Esophagus muscularis mucosa (tissue), 4 donors: ENCODE results near the gene MAMDC4. TPM values are rescaled to one million over a fixed set of nuclear protein-coding genes. Genes with fewer than 3 reads are reported as not detected.
"Not testable (repeated sequence)": the region's sequence is repeated elsewhere in the genome, so short reads cannot be mapped to it uniquely, and the experiment has no call there.

Experiments
- DNase-seq: peaks from one replicate; pipeline ENCODE4 v3.0.0-alpha.2; 2017; ENCODE audit errors: extremely low spot score
- H3K27ac ChIP-seq, 4 donors: fragments of 200-600 bp; sonication (generic); replicated peaks in 1 of 4; 1 replicate in 3 of 4; 2 replicates in 1 of 4; pipeline ENCODE4 v1.5.1; 2016 to 2019; ENCODE audit warnings: mild to moderate bottlenecking in 1 of 4
- H3K27me3 ChIP-seq, 4 donors: fragments of 200-600 bp; sonication (generic); one replicate each; pipeline versions ENCODE4 v1.5.1 to v1.6.0; 2016 to 2019
- H3K36me3 ChIP-seq, 4 donors: fragments of 200-600 bp; sonication (generic); one replicate each; pipeline ENCODE4 v1.5.1; 2016 to 2019
- H3K4me1 ChIP-seq, 4 donors: fragments of 200-600 bp; sonication (generic); one replicate each; pipeline ENCODE4 v1.5.1; 2016 to 2019
- H3K4me3 ChIP-seq, 4 donors: fragments of 200-600 bp; sonication (generic); 1 replicate in 2 of 4; 2 replicates in 2 of 4; pipeline ENCODE4 v1.5.1; 2016 to 2019; ENCODE audit warnings: mild to moderate bottlenecking in 4 of 4, moderate library complexity in 1 of 4
- H3K9me3 ChIP-seq, 4 donors: fragments of 200-600 bp; sonication (generic); 1 replicate in 3 of 4; 2 replicates in 1 of 4; pipeline ENCODE4 v1.5.1; 2016 to 2019
- EP300 ChIP-seq: sonication (generic); formaldehyde crosslinking; IDR thresholded peaks from one replicate; pipeline ENCODE4 v1.6.1; 2017; ENCODE audit warnings: antibody characterized with exemption
- POLR2A ChIP-seq: fragments of 450-650 bp; IDR thresholded peaks from one replicate; pipeline ENCODE4 v1.6.1; 2017; ENCODE audit warnings: antibody characterized with exemption, moderate library complexity, mild to moderate bottlenecking, low read depth
- POLR2AphosphoS5 ChIP-seq, 2 donors: sonication (generic); formaldehyde crosslinking; IDR thresholded peaks; one replicate each; pipeline ENCODE4 v1.6.1; 2017; ENCODE audit warnings: antibody characterized with exemption in 2 of 2
- WGBS: methylation state at CpG from one replicate; pipeline ENCODE4 v1.1.5; 2018; 5-methylcytosine and 5-hydroxymethylcytosine counted together
- intact Hi-C: fragments of 100-400 bp; cut with DNase I; formaldehyde crosslinking; loops from one replicate; pipeline ENCODE4 v1.15.1; 2023
- total RNA-seq, 4 donors: library from RNA; depleted of rRNA; stranded (reverse); fragments of >200 nt; gene quantifications; one replicate each; pipeline versions ENCODE4 v1.1.0 to v1.2.1, GENCODE V29; 2016
- TF ChIP-seq, protein P1 (sequence below), 3 experiments: fragments of 200-600 bp in 2 of 3; fragments of 450-650 bp in 1 of 3; sonication (generic) in 2 of 3; IDR thresholded peaks; one replicate each; pipeline ENCODE4 v1.5.1; 2017 to 2019; ENCODE audit warnings: antibody characterized with exemption in 3 of 3, mild to moderate bottlenecking in 2 of 3, moderate library complexity in 1 of 3

The MAMDC4 gene
- total RNA-seq, 4 donors from 2014 or later = 1.7 to 4.7 (median 2.1) TPM

DNA sequence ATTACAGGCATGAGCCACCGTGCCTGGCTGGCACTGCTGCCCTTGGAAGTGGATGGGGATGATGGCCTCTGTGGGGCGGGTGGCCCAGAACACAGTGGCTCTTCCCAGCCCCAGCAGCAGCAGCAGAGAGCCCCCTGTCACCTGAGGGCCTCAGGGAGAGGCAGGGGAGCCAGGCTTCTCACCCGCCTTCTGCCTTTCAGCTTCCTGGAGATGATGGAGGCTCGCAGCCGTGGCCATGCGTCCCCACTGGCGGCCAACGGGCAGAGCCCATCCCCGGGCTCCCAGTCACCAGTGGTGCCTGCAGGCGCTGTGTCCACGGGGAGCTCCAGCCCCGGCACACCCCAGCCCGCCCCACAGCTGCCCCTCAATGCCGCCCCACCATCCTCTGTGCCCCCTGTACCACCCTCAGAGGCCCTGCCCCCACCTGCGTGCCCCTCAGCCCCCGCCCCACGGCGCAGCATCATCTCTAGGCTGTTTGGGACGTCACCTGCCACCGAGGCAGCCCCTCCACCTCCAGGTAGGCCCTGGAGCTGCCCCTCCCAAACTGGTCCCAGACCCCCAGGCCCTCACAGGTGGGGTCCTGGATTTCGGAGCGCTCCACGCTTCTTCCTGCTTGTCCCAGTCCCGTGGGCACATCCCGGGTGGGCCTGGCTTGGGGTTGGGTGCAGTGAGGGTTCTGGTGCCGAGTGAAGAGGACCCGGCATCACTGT lies 14.8 kb upstream of the MAMDC4 start:
- Histone ChIP-seq H3K4me1 (peaks cover 12 to 21% (median 19%) of the 10 kb centered on the region in 4 donors), H3K27ac (no peak overlapping the region), H3K36me3 (peaks cover 14 to 83% (median 67%) of the 10 kb centered on the region in 4 donors), H3K27me3 (no peaks in the 10 kb centered on the region), H3K4me3 (no peak overlapping the region), H3K9me3 (no peaks in the 10 kb centered on the region)
- WGBS = 91% methylated on average over 20 of the region's 27 CpGs
- TF ChIP-seq EP300 (no peak), POLR2A (no peak)
- TF ChIP-seq, protein P1, sequence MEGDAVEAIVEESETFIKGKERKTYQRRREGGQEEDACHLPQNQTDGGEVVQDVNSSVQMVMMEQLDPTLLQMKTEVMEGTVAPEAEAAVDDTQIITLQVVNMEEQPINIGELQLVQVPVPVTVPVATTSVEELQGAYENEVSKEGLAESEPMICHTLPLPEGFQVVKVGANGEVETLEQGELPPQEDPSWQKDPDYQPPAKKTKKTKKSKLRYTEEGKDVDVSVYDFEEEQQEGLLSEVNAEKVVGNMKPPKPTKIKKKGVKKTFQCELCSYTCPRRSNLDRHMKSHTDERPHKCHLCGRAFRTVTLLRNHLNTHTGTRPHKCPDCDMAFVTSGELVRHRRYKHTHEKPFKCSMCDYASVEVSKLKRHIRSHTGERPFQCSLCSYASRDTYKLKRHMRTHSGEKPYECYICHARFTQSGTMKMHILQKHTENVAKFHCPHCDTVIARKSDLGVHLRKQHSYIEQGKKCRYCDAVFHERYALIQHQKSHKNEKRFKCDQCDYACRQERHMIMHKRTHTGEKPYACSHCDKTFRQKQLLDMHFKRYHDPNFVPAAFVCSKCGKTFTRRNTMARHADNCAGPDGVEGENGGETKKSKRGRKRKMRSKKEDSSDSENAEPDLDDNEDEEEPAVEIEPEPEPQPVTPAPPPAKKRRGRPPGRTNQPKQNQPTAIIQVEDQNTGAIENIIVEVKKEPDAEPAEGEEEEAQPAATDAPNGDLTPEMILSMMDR (IDR thresholded peaks at IDR 0.05) = no peak
- intact Hi-C loops = no loop called here
- no peak for DNase-seq

GRCh38 chr9:136837856-136838277 lies 14.3 kb upstream of the MAMDC4 start:
- H3K4me1 ChIP-seq = peaks cover 18 to 27% (median 25%) of the 10 kb centered on the region in 4 donors
- peaks cover 8 to 77% (median 61%) of the 10 kb centered on the region in 4 donors for H3K36me3 ChIP-seq
- WGBS = 89% methylated on average over 11 of the region's 15 CpGs
- H3K27ac ChIP-seq, DNase-seq, H3K4me3 ChIP-seq, H3K9me3 ChIP-seq, intact Hi-C loops, H3K27me3 ChIP-seq: not testable (repeated sequence)

DNA sequence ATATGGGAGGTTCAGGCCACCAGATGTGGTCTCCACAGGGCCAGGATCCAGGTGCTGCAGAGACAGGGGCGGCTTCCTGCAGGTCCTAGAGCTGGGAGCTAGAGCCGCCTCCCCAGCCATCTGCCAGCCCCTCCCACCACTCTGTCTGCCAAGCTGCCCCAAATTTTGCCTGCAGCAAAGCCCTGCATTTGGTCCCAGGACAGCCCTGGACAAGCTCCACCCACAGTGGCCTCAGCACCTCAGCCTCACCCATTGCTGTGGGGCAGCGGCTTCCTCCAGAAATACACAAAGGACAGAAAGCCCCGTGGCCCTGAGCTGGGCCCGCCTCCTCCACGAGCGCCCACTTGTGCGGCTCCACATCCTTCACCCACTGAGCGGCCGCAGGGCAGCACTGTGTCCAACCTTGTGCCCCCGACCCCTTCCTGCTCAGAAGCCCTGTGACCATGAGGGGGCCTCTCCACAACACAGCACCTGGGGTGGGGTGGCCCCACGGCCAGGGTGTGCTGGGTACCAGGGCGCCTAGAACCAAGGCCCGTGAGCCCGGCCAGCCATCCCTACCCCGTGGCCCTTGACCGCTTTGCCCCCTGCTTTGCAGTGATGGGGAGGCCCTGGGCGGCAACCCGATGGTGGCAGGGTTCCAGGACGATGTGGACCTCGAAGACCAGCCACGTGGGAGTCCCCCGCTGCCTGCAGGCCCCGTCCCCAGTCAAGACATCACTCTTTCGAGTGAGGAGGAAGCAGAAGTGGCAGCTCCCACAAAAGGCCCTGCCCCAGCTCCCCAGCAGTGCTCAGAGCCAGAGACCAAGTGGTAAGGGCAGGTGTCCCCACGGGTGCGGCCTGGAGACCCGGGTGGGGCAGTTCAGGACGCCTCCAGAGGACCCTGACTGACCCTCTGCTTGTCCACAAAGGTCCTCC lies 13.6 kb upstream of the MAMDC4 start:
- peaks cover 25 to 34% (median 32%) of the 10 kb centered on the region in 4 donors for H3K4me1 ChIP-seq
- no peak for DNase-seq
- 79% methylated on average over 10 of the region's 29 CpGs for WGBS
- no peaks in the 10 kb centered on the region for H3K9me3 ChIP-seq
- no peak overlapping the region for H3K4me3 ChIP-seq
- intact Hi-C loops = no loop called here
- no peak overlapping the region for H3K27ac ChIP-seq
- H3K27me3 ChIP-seq = peaks cover 0 to 10% (median 4%) of the 10 kb centered on the region in 4 donors
- TF ChIP-seq EP300 (no peak), POLR2A (no peak), POLR2AphosphoS5 (IDR thresholded peaks at IDR 0.05) (no peak)
- H3K36me3 ChIP-seq = peaks cover 1 to 70% (median 57%) of the 10 kb centered on the region in 4 donors

- peaks cover 4 to 19% (median 12%) of the 10 kb centered on the region in 4 donors for H3K27me3 ChIP-seq
- no peak for DNase-seq
- no peak overlapping the region for H3K27ac ChIP-seq
- no peak overlapping the region for H3K4me3 ChIP-seq
- no peaks in the 10 kb centered on the region for H3K9me3 ChIP-seq
- WGBS = 68% methylated on average over 3 of the region's 36 CpGs
- no peak for TF ChIP-seq POLR2A
- TF ChIP-seq EP300 = no peak
- TF ChIP-seq POLR2AphosphoS5 (IDR thresholded peaks at IDR 0.05) = no peak
- TF ChIP-seq, protein P1 (IDR thresholded peaks at IDR 0.05) = no peak
- H3K36me3 ChIP-seq = peaks cover 0 to 64% (median 55%) of the 10 kb centered on the region in 4 donors
- peaks cover 32 to 43% (median 41%) of the 10 kb centered on the region in 4 donors for H3K4me1 ChIP-seq
- intact Hi-C loops = no loop called here
Measured at GRCh38 chr9:136839229-136840139, 12.7 kb upstream of the MAMDC4 start.

DNA sequence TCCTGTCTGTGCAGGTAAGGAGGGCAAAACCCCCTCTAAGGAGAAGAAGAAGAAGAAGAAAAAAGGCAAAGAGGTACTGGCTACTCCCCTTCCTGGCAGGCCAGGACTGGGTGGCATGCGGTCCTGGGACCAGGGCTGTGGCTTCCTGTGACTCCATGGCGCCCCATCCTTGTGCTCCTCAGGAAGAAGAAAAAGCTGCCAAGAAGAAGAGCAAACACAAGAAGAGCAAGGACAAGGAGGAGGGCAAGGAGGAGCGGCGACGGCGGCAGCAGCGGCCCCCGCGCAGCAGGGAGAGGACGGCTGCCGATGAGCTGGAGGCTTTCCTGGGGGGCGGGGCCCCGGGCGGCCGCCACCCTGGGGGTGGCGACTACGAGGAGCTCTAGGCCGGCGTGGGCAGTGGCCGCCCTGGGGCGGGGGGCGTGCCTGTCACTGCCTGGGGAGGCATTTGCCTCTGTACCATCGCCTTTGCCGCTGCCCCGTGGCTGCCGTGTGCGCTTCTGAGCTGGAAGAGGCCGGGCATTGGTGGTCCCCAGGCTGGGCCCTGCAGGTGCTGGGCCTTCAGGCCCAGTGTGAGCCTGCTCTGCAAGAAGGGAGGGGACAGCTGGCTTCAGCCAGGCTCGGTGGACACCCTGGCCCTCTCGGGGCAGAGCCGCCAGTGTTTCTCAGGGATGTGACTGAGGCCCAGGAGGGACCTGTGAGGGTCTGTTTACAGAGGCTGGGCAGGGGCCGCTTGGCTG lies 11.8 kb upstream of the MAMDC4 start:
- TF ChIP-seq POLR2AphosphoS5 (IDR thresholded peaks at IDR 0.05) (no peak), POLR2A (no peak), EP300 (no peak)
- TF ChIP-seq, protein P1 (IDR thresholded peaks at IDR 0.05) = no peak
- DNase-seq = no peak
- Histone ChIP-seq H3K4me1 (peaks cover 32 to 49% (median 46%) of the 10 kb centered on the region in 4 donors), H3K36me3 (peaks cover 0 to 61% (median 52%) of the 10 kb centered on the region in 4 donors), H3K9me3 (no peaks in the 10 kb centered on the region), H3K27ac (no peak overlapping the region), H3K4me3 (no peak overlapping the region), H3K27me3 (peaks cover 4 to 25% (median 16%) of the 10 kb centered on the region in 4 donors)
- 92% methylated on average over 17 of the region's 32 CpGs for WGBS
- intact Hi-C loops = no loop called here
